GM13976 (cell line): Measurements from ENCODE around the gene FANCL.
"Not testable (repeated sequence)": the region's sequence is repeated elsewhere in the genome, so short reads cannot be mapped to it uniquely, and the experiment has no call there.

Experiments used
- DNase-seq: peaks from one replicate; pipeline ENCODE4 v3.0.0; 2012; ENCODE audit warnings: low spot score
- CTCF ChIP-seq: IDR thresholded peaks from 2 replicates; pipeline ENCODE4 v1.5.1; 2012; ENCODE audit warnings: borderline replicate concordance, mild to moderate bottlenecking; ENCODE audit not compliant: insufficient read depth; ENCODE audit errors: extremely low read depth, missing control alignments, control extremely low read depth
- in situ Hi-C: fragments of 300-500 bp; cut with MboI; formaldehyde crosslinking; loops from one replicate; pipeline ENCODE4 v1.12.0; 2022; ENCODE audit warnings: low sequenced_read_pairs, mixed read lengths, inconsistent platforms; ENCODE audit not compliant: unreplicated experiment

FANCL gene

GRCh38 chr2:58235170-58235569 is 6.0 kb downstream of the FANCL start:
- no peak for DNase-seq
- in situ Hi-C loops, result loop anchor here (25.0 kb wide), 1 partner anchor 323 kb away; no protein-coding TSS in a partner anchor
- TF ChIP-seq CTCF, result no peak

DNA sequence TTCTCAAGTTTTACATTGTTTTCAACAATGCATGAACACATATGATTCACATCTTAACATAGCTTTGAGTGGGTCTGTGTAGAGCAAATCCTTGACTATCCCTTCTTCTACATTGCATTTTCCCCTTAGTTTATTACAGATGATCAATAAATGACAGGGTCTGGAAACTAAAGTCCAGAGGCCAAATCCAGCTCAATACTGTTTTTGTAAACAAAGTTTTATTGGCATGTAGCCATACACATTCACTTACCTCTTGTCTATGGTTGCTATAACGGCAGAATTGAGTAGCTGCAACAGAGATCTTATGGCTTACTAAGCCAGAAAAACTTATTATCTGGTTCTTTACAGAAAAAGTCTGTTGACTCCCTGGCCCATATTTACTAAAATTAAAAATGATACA is 12.8 kb downstream of the FANCL start:
- in situ Hi-C loops, result loop anchor here (25.0 kb wide), 1 partner anchor 316 kb away; no protein-coding TSS in a partner anchor
- DNase-seq, result no peak
- no peak for TF ChIP-seq CTCF

DNA sequence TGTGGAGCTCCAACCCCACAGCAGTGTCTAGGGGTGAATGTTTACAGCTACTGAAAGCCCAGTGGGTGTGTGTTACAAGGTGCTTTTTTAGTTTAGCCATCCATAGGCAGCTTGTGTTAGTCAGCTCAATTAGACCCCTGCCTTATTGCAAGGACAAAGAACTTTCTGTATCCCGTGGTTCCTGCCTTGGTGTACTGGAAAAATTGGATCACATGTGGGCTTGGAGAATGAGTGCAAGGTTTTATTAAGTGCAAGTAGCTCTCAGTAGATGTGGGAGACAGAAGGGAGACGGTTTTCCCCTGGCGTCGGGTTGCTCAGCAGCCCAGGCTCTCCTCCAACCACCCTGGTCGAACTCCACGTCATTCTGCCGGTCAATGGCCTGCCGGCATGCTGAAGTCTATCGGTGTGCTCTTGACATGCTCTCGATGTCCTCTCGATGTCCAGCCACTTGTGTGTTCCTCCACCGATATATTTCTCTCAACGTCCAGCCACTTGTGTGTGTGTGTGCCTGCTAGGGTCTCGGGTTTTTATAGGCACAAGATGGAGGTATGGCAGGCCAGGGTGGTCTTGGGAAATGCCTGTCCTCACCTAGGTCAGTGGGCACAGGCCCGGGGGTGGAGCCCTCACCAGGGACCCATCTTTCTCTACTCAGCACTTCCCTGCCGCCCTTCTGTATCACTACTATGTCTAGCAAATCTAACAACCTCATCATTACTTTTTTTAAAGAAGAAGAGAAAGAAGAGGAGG is 13.8 kb downstream of the FANCL start:
- TF ChIP-seq CTCF, result no peak
- no peak for DNase-seq
- in situ Hi-C loops, result loop anchor here (25.0 kb wide), 1 partner anchor 315 kb away; no protein-coding TSS in a partner anchor

- TF ChIP-seq CTCF, result no peak
- in situ Hi-C loops, result no loop called here
- no peak for DNase-seq
Observed at GRCh38 chr2:58221909-58222308, 19.2 kb downstream of the FANCL start.

- in situ Hi-C loops, result no loop called here
- TF ChIP-seq CTCF, result no peak
- no peak for DNase-seq
Observed at GRCh38 chr2:58215429-58215828, 25.7 kb downstream of the FANCL start.

- DNase-seq, in situ Hi-C loops: not testable (repeated sequence)
Observed at GRCh38 chr2:58210951-58211568, 30.1 kb downstream of the FANCL start.

DNA sequence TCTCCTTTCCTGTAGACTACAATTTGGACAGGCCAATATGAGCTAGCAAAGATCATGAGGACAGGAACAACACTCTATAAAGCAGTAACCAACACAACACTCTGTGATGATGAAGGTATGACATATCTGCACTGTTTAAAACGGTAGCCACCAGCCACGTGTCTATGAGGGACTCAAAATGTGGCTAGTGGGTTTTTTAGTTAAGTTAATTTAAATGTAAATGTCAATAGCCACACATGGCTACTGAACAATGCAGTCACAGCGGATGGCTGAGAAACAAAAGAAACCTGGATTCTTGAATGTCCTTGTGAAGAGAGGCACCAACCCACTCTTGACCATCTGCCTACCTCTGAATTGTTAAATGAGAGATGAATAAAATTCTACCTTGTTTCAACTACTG is 33.9 kb downstream of the FANCL start:
- in situ Hi-C loops, result no loop called here
- no peak for TF ChIP-seq CTCF
- no peak for DNase-seq
